ENCODE data around the gene SRSF10. TPM values are rescaled to one million over a fixed set of nuclear protein-coding genes. Genes with fewer than 3 reads are reported as not detected.

Gene SRSF10
- total RNA-seq, 4 donors from 2014 or later = 53.6 to 89.7 (median 56.6) TPM

DNA sequence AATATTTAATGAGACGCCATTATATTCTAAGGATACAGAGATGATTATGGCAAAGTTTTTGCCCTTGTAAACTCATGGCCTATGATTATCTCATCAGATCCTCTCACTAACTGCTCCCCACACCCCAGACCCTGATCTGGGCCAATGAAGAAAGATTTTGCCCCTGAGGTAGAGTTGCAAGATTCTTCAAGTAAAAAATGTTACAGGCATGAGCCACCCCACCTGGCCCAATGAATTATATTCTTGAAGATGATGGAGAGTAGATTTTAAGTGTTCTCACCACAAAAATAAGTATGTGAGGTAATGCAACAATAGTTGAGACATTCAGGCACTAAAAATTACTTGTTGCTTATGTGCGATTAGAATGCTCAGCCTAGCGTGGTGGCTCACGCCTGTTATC, 65.2 kb downstream of the SRSF10 start:
- WGBS = 95% methylated on average over 4 of the region's 4 CpGs
- Histone ChIP-seq H3K4me3 (no peak overlapping the region), H3K27me3 (peaks cover 0 to 15% (median 0%) of the 10 kb centered on the region in 4 donors), H3K9me3 (no peaks in the 10 kb centered on the region), H3K36me3 (no peaks in the 10 kb centered on the region), H3K27ac (replicated peaks in 1 of 4) (no peak overlapping the region), H3K4me1 (peaks cover 0 to 7% (median 5%) of the 10 kb centered on the region in 4 donors)
- intact Hi-C loops (cut with DNase I) = loop anchor here (2.0 kb wide), 1 partner anchor 142 kb away; no protein-coding TSS in a partner anchor
- DNase-seq (ENCODE audit: extremely low spot score) = no peak
- TF ChIP-seq POLR2A (IDR thresholded peaks at IDR 0.05; ENCODE audit: low read depth) = no peak
- TF ChIP-seq CTCF (IDR thresholded peaks at IDR 0.05) = no peak
- no peak for TF ChIP-seq EP300 (IDR thresholded peaks at IDR 0.05)

Small RNAs within 50 kb of the gene (small RNA-seq; reads per million reads assigned to genes)
- 0 reads per million in 3 donors for gene MIR378F

Other genes with a start within 250 kb of the SRSF10 start
- 10 to 100 TPM; 35.7 to 45.4 (median 39.1) TPM for gene ELOA, start 236.9 kb downstream of the SRSF10 start, total RNA-seq
- gene PITHD1, start 201.9 kb downstream of the SRSF10 start, total RNA-seq = 10 to 100 TPM; 43.6 to 66.6 (median 56.0) TPM
- 10 to 100 TPM; 32.8 to 51.4 (median 40.8) TPM for gene LYPLA2, start 189.2 kb downstream of the SRSF10 start, total RNA-seq
- gene GALE, start 179.6 kb downstream of the SRSF10 start, total RNA-seq = 10 to 100 TPM in 3 of 4 donors, 1 to 10 TPM in 1; 7.1 to 13.6 (median 12.8) TPM
- gene HMGCL, start 154.9 kb downstream of the SRSF10 start, total RNA-seq = 10 to 100 TPM; 25.5 to 50.0 (median 43.9) TPM
- 10 to 100 TPM; 20.0 to 25.9 (median 25.2) TPM for gene FUCA1, start 112.0 kb downstream of the SRSF10 start, total RNA-seq
- gene CNR2, start 67.0 kb downstream of the SRSF10 start, total RNA-seq = under 1 TPM in 1 of 4 donors, not detected in 3; 0.17 TPM
- 100 to 1,000 TPM in 3 of 4 donors, 10 to 100 TPM in 1; 93.3 to 156 (median 138) TPM for gene PNRC2, start 20.5 kb downstream of the SRSF10 start, total RNA-seq
- gene MYOM3, start 131.8 kb upstream of the SRSF10 start, total RNA-seq = 1 to 10 TPM in 2 of 4 donors, under 1 TPM in 2; 0.17 to 2.5 (median 1.4) TPM
- under 1 TPM in 1 of 4 donors, not detected in 3; 0.23 TPM for gene IL22RA1, start 162.8 kb upstream of the SRSF10 start, total RNA-seq
- gene IFNLR1, start 207.0 kb upstream of the SRSF10 start, total RNA-seq = 1 to 10 TPM in 2 of 4 donors, under 1 TPM in 2; 0.50 to 2.0 (median 1.2) TPM

Measured in esophagus muscularis mucosa (tissue), 4 donors.